Stimulated activated memory B cell treated with anti-CD40 and anti-IgM and Interleukin-4, amounts not matched to agents 10 μg/mL and 1 μg/mL and 100 μg/mL, for 72 hours (primary cell): ENCODE measurements around the gene SP140.
"Not testable (repeated sequence)": the region's sequence is repeated elsewhere in the genome, so short reads cannot be mapped to it uniquely, and the experiment has no call there.

Experiments used
- ATAC-seq: fragments of 150-1000 bp; cut with Tn5 transposase; 2 replicates; pipeline ENCODE4 v1.10.0; 2021
- H3K27ac Mint-ChIP-seq: one replicate; pipeline ENCODE4 v1.8.0; 2022; ENCODE audit warnings: mild to moderate bottlenecking, mixed read lengths
- H3K27me3 Mint-ChIP-seq: one replicate; pipeline ENCODE4 v1.8.0; 2022; ENCODE audit warnings: mixed read lengths
- H3K36me3 Mint-ChIP-seq: one replicate; pipeline ENCODE4 v1.8.0; 2022; ENCODE audit warnings: mixed read lengths
- H3K4me1 Mint-ChIP-seq: one replicate; pipeline ENCODE4 v1.8.0; 2022; ENCODE audit warnings: mixed read lengths
- H3K4me3 Mint-ChIP-seq: one replicate; pipeline ENCODE4 v1.8.0; 2022; ENCODE audit warnings: mild to moderate bottlenecking, moderate library complexity, mixed read lengths
- H3K9me3 Mint-ChIP-seq: one replicate; pipeline ENCODE4 v1.8.0; 2022; ENCODE audit warnings: mixed read lengths

The SP140 gene

GRCh38 chr2:230323385-230324106 is 98.0 kb downstream of the SP140 start:
- Mint-ChIP-seq H3K27ac (no peak overlapping the region), H3K36me3 (peaks cover 15% of the 10 kb centered on the region), H3K9me3 (no peaks in the 10 kb centered on the region), H3K4me3 (no peak overlapping the region), H3K4me1 (peaks cover 65% of the 10 kb centered on the region), H3K27me3 (no peaks in the 10 kb centered on the region)
- no peak for ATAC-seq

DNA sequence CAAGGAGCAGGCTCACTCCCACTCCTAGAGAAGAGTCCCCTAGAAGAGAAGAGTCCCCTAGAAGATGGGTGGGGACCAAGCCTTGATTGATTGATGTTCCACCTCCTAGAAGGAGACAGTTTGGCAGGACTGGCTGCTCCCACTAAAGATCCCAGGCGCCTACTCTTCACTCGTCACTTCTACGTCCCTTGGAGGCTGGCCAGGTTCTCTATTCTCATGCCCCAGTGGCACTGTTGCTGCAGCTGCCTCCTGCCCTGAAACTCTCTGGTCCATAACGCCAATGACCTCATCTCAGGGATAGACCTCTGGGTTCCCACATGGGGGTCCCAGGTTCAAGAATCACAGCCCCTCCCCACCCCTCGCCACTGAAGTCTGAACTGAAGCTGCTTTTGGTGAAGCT is 99.0 kb downstream of the SP140 start:
- no peak for ATAC-seq
- Mint-ChIP-seq H3K27me3 (no peaks in the 10 kb centered on the region), H3K9me3 (no peaks in the 10 kb centered on the region), H3K36me3 (peaks cover 24% of the 10 kb centered on the region), H3K4me3 (no peak overlapping the region), H3K27ac (peak overlapping the region; percentile 56), H3K4me1 (peaks cover 65% of the 10 kb centered on the region)

DNA sequence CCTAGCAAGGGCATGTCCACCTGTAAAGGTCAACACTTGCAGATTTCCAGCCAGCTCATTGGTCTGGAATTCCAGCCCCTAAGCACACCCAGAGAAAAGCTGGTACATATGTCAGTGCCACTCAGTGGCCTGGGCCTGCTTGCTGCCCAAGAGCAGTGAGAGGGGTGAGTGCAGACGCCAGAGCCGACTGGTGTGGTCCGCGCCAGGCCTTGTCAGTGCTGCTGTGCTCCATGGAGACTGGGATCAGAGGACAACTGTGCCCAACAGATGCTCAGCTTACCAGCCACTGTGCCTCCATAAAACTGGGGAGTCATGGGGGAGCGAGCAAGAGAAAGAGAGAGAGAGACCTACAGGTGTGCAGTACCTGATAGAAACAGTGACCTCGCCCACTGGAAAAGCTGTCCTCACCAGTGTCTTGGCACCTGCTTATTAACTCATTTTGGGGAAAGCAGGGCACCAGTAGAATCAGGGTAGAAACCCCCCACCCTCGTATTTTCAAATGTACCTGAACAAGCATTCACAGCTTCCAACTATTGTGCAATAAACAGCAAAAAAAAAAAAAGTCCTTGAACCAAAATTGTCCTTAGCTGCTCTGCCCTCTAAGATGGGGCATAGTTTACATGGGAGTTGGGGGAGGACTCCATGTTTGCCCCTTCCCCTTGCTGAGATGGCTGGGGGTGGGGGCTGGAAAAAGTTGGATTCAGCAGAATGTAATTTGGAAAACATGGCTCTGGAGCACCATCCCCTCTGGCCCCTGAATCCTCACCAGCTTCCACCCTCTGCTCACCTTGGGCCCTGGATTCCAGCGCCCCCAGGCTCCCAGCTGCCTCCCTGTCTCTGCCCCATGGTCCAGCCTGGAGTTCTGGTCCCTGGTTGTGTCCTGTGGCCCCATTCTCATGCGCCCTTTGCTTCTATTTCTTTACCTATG is 100.0 kb downstream of the SP140 start:
- peak overlapping the region; percentile 58 for H3K4me3 Mint-ChIP-seq
- no peaks in the 10 kb centered on the region for H3K27me3 Mint-ChIP-seq
- no peak for ATAC-seq
- peaks cover 35% of the 10 kb centered on the region for H3K36me3 Mint-ChIP-seq
- peak overlapping the region; percentile 56 for H3K27ac Mint-ChIP-seq
- no peaks in the 10 kb centered on the region for H3K9me3 Mint-ChIP-seq
- peaks cover 70% of the 10 kb centered on the region for H3K4me1 Mint-ChIP-seq

GRCh38 chr2:230326453-230327417 is 101.2 kb downstream of the SP140 start, which contains the start of gene SP140L:
Gene SP140L, plus strand, starts transcription at chr2:230327193. Its CDS starts 77 bp downstream, at chr2:230327270.
- ATAC-seq = peak; percentile 98
- Mint-ChIP-seq H3K4me3 (peak within 1 kb of the TSS; percentile 93), H3K4me1 (peaks cover 72% of the 10 kb centered on the region), H3K27ac (peak within 1 kb of the TSS; percentile 100), H3K9me3 (no peaks in the 10 kb centered on the region), H3K27me3 (no peaks in the 10 kb centered on the region), H3K36me3 (peaks cover 37% of the 10 kb centered on the region)

GRCh38 chr2:230327418-230328154 is 102.0 kb downstream of the SP140 start:
- Mint-ChIP-seq H3K4me1 (peaks cover 72% of the 10 kb centered on the region), H3K9me3 (no peaks in the 10 kb centered on the region), H3K27ac (peak overlapping the region; percentile 100), H3K4me3 (peak overlapping the region; percentile 93), H3K36me3 (peaks cover 39% of the 10 kb centered on the region), H3K27me3 (no peaks in the 10 kb centered on the region)
- ATAC-seq = peak; percentile 79

DNA sequence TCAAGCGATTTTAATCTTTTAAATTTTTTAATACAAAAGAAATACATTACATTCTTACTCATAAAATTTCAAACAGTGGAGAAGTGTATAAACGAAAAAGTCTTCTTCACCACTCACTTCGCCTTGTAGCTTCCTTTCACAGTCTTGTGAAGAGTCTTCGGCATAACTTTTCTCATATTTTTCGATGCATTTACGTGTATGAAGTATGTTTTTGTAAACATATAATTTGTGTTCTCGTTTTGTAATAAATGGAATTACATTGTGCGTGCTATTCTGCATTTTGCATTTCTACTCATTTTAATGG is 102.6 kb downstream of the SP140 start:
- H3K9me3 Mint-ChIP-seq = no peaks in the 10 kb centered on the region
- H3K4me1 Mint-ChIP-seq = peaks cover 75% of the 10 kb centered on the region
- H3K27me3 Mint-ChIP-seq = no peaks in the 10 kb centered on the region
- H3K4me3 Mint-ChIP-seq = peak overlapping the region; percentile 61
- no peak for ATAC-seq
- H3K27ac Mint-ChIP-seq = peak overlapping the region; percentile 100
- peaks cover 42% of the 10 kb centered on the region for H3K36me3 Mint-ChIP-seq

GRCh38 chr2:230329946-230330605 is 104.5 kb downstream of the SP140 start:
- ATAC-seq = no peak
- Mint-ChIP-seq H3K4me1 (peaks cover 85% of the 10 kb centered on the region), H3K4me3 (peak overlapping the region; percentile 34), H3K27ac (peak overlapping the region; percentile 64), H3K36me3 (peaks cover 61% of the 10 kb centered on the region), H3K9me3 (no peaks in the 10 kb centered on the region), H3K27me3 (no peaks in the 10 kb centered on the region)

DNA sequence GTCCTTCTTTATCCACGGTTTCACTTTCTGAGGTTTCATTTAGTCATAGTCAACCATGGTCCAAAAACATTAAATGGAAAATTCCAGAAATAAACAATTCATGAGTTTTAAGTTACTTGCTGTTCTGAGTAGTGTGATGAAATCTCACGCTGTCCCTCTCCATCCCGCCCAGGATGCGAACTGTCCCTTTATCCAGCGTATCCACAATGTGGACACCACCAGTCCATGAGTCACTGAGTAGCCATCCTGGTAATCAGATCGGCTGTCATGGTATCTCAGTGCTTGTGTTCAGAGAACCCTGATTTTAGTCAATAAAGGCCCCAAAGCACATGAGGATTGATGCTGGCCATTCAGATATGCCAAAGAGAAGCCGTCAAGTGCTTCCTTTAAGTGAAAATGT is 105.2 kb downstream of the SP140 start:
- Mint-ChIP-seq H3K27ac (no peak overlapping the region), H3K9me3 (no peaks in the 10 kb centered on the region), H3K4me3 (no peak overlapping the region), H3K27me3 (no peaks in the 10 kb centered on the region), H3K4me1 (peaks cover 85% of the 10 kb centered on the region), H3K36me3 (peaks cover 67% of the 10 kb centered on the region)
- ATAC-seq = no peak

GRCh38 chr2:230335461-230335863 is 109.9 kb downstream of the SP140 start:
- no peak overlapping the region for H3K4me3 Mint-ChIP-seq
- H3K36me3 Mint-ChIP-seq = peaks cover 69% of the 10 kb centered on the region
- peak overlapping the region; percentile 45 for H3K27ac Mint-ChIP-seq
- H3K4me1 Mint-ChIP-seq = peaks cover 55% of the 10 kb centered on the region
- no peaks in the 10 kb centered on the region for H3K9me3 Mint-ChIP-seq
- ATAC-seq = no peak
- H3K27me3 Mint-ChIP-seq = no peaks in the 10 kb centered on the region

DNA sequence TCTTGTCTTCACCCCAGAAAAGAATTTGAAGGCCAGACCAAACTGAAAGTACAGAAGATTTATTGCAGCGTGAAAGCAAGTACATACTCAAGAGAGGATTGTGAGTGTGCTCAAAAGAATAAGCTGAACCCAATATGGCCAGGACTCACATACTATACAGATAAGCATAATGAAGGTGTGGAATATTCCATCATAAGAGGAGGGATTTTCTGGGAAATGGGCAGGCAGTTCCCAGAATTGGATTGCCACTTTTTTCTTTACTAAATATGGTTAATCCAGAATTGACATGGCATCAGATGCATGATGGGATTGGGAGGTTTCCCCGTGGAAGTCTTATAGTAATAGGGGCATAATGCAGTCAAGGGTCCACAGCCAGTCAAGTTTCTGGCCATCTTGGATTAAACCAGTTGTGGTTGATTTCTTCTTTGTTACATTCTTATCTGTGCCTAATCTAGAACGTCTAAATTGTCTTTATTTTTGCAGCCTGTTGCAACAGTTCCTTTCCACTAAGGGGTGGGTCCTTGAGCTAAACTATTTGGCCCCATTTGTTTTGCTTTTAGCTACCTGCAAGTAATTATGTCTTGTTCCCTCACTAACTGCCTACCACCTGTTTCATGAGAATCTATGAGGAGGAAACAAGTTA is 110.4 kb downstream of the SP140 start:
- no peaks in the 10 kb centered on the region for H3K9me3 Mint-ChIP-seq
- no peaks in the 10 kb centered on the region for H3K27me3 Mint-ChIP-seq
- H3K27ac Mint-ChIP-seq = peak overlapping the region; percentile 45
- peaks cover 64% of the 10 kb centered on the region for H3K36me3 Mint-ChIP-seq
- H3K4me1 Mint-ChIP-seq = peaks cover 49% of the 10 kb centered on the region
- no peak for ATAC-seq
- H3K4me3 Mint-ChIP-seq = no peak overlapping the region

- not testable (repeated sequence) for H3K27ac Mint-ChIP-seq, H3K27me3 Mint-ChIP-seq, H3K4me3 Mint-ChIP-seq, ATAC-seq
- Mint-ChIP-seq H3K36me3 (peaks cover 60% of the 10 kb centered on the region), H3K4me1 (peaks cover 45% of the 10 kb centered on the region), H3K9me3 (peaks cover 28% of the 10 kb centered on the region)
Observed at GRCh38 chr2:230341936-230342528, 116.5 kb downstream of the SP140 start.

DNA sequence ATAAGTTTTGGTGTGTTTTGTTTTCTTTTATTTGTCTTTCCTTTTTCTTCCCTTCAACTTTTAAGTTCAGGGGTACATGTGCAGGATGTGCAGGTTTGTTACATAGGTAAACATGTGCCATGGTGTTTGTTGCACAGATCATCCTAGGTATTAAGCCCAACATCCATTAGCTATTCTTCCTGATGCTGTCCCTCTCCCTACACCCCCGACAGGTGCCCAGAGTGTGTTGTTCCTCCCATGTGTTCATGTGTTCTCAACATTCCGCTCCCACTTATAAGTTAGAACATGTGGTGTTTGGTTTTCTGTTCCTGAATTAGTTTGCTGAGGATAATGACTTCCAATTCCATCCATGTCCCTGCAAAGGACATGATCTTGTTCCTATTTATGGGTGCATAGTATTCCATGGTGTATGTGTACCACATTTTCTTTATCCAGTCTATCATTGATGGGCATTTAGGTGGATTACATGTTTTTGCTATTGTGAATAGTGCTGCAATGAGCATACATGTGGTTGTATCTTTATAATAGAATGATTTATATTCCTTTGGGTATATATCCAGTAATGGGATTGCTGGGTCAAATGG is 117.6 kb downstream of the SP140 start:
- peaks cover 61% of the 10 kb centered on the region for H3K36me3 Mint-ChIP-seq
- not testable (repeated sequence) for H3K27me3 Mint-ChIP-seq, ATAC-seq, H3K4me3 Mint-ChIP-seq
- H3K27ac Mint-ChIP-seq = peak overlapping the region; percentile 56
- peaks cover 56% of the 10 kb centered on the region for H3K4me1 Mint-ChIP-seq
- peaks cover 28% of the 10 kb centered on the region for H3K9me3 Mint-ChIP-seq

DNA sequence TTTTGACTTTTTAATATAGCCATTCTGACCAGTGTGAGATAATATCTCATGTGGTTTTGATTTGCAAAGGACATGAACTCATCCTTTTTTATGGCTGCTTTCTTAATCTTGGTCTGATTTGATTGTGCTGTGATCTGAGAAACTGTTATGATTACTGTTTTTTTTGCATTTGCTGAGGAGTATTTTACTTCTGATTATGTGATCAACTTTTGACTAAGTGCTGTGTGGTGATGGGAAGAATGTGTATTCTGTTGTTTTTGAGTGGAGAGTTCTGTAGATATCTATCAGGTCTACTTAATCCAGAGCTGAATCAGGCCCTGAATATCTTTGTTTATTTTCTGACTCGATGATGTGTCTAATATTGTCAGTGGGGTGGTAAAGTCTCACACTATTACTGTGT is 118.2 kb downstream of the SP140 start:
- Mint-ChIP-seq H3K36me3 (peaks cover 61% of the 10 kb centered on the region), H3K27ac (peak overlapping the region; percentile 56), H3K4me1 (peaks cover 62% of the 10 kb centered on the region), H3K9me3 (peaks cover 28% of the 10 kb centered on the region), H3K27me3 (no peaks in the 10 kb centered on the region), H3K4me3 (no peak overlapping the region)
- no peak for ATAC-seq
